ENCODE results near the gene SNX9. TPM values are rescaled to one million over a fixed set of nuclear protein-coding genes. Genes with fewer than 3 reads are reported as not detected.
"Not testable (repeated sequence)": the region's sequence is repeated elsewhere in the genome, so short reads cannot be mapped to it uniquely, and the experiment has no call there.

Gene SNX9
- total RNA-seq, 4 donors from 2014 or later = 29.4 to 44.9 (median 33.3) TPM

DNA sequence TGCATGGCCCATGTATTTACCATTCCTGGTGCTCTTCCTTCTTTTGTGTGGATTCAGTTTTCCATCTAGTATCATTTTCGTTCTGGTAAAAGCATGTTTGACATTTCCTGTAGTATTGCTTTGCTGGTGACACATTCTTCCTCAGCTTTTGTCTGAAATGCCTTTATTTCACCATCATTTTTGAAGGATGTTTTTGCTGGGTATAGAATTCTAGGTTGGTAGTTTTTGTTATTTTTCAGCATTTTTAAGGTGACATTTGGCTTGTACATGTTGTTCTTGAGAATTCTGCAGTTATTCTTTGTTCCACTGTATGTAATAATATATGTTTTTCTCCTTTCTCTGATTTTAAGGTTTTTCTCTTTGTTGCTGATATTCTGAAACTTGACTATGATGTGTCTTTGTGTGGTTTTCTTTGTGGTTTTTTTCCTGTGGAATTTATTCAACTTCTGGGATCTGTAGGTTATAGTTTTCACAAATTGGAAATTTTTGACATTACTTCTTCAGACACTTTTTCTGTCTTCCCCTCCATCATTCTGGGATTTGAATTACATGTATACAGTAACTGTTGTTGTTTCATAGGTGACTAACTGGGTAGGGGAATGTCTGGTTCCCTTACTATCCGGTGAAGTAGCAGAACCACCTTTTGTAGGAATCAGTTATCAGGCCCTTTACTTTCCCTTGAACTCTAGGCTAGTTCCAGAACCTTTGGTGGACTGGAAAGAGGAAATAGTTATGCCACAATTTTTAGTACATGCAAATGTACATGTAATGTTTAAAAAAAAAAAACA, 30.2 kb downstream of the SNX9 start:
- ATAC-seq = no peak
- Histone ChIP-seq H3K36me3 (no peaks in the 10 kb centered on the region), H3K4me3 (no peak overlapping the region), H3K9me3 (no peaks in the 10 kb centered on the region), H3K27ac (no peak overlapping the region), H3K27me3 (no peaks in the 10 kb centered on the region), H3K4me1 (peaks cover 11 to 12% of the 10 kb centered on the region in 2 donors)
- in situ Hi-C loops (cut with MboI; ENCODE audit: low sequenced_read_pairs in 4 of 4) (no loop called here), intact Hi-C loops (cut with DNase I; ENCODE audit: low total_unique reads) (no loop called here)
- TF ChIP-seq, protein P1, sequence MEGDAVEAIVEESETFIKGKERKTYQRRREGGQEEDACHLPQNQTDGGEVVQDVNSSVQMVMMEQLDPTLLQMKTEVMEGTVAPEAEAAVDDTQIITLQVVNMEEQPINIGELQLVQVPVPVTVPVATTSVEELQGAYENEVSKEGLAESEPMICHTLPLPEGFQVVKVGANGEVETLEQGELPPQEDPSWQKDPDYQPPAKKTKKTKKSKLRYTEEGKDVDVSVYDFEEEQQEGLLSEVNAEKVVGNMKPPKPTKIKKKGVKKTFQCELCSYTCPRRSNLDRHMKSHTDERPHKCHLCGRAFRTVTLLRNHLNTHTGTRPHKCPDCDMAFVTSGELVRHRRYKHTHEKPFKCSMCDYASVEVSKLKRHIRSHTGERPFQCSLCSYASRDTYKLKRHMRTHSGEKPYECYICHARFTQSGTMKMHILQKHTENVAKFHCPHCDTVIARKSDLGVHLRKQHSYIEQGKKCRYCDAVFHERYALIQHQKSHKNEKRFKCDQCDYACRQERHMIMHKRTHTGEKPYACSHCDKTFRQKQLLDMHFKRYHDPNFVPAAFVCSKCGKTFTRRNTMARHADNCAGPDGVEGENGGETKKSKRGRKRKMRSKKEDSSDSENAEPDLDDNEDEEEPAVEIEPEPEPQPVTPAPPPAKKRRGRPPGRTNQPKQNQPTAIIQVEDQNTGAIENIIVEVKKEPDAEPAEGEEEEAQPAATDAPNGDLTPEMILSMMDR (IDR thresholded peaks at IDR 0.05 in 4 of 5, conservative IDR thresholded peaks at IDR 0.05 in 1 of 5) = no peak
- TF ChIP-seq POLR2A (IDR thresholded peaks at IDR 0.05) = no peak
- DNase-seq = no peak

DNA sequence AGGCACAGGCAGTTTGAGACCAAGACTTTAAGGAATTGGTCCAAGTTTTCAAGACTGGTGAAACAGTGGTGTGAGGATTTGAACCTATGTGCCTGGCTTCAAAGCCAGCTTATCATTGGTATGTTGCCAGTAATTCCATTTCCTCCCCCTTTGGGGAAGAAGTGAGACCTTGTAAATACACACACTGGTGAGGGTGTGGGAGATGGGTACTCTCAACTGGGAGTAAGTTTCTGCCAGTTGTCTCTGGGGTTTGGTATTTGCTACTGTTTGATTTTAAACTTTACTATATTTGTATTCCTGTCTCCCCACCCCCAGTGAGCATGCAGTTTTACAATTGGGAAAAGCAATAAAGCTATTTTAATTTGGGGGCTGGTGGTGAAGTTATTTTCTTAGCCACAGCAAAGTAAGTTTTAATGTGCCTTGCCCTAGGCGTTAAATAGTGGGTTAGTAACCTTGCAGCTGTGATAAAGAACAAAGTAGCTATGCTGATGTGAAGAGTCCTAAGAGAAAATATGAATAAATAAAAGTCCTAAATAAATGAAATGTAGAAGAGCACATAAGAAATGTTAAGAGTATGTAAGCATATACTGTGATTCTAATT, 31.0 kb downstream of the SNX9 start:
- H3K4me3 ChIP-seq = no peak overlapping the region
- no peak for ATAC-seq
- no peak for TF ChIP-seq POLR2A (IDR thresholded peaks at IDR 0.05)
- TF ChIP-seq, protein P1 (IDR thresholded peaks at IDR 0.05 in 4 of 5, conservative IDR thresholded peaks at IDR 0.05 in 1 of 5) = no peak
- no peaks in the 10 kb centered on the region for H3K9me3 ChIP-seq
- DNase-seq = no peak
- H3K4me1 ChIP-seq = peaks cover 4 to 11% of the 10 kb centered on the region in 2 donors
- no peaks in the 10 kb centered on the region for H3K27me3 ChIP-seq
- in situ Hi-C loops (cut with MboI; ENCODE audit: low sequenced_read_pairs in 4 of 4) = no loop called here
- no peak overlapping the region for H3K27ac ChIP-seq
- intact Hi-C loops (cut with DNase I; ENCODE audit: low total_unique reads) = no loop called here
- H3K36me3 ChIP-seq = no peaks in the 10 kb centered on the region

DNA sequence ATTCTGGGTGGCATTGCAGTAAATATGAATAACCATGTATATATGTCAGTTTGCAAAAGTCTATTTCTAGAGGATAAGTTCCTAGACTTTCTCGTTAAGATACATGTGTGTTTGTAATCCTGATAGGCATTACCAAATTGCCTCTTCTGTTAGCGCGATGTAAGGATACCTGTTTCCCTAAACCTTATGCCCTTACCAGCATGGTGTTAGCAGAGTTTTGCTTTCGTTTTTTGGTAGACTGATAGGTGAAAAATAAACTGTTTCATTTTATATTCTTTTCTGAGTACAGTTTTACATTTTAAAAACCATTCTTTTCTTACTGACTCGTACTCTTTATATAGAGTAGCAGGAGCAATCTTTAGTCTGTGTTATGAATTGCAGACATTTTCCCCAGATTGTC, 32.3 kb downstream of the SNX9 start:
- TF ChIP-seq, protein P1 (IDR thresholded peaks at IDR 0.05 in 4 of 5, conservative IDR thresholded peaks at IDR 0.05 in 1 of 5) = no peak
- no peak for TF ChIP-seq POLR2A (IDR thresholded peaks at IDR 0.05)
- intact Hi-C loops (cut with DNase I; ENCODE audit: low total_unique reads) = no loop called here
- Histone ChIP-seq H3K4me1 (peaks cover 0 to 6% of the 10 kb centered on the region in 2 donors), H3K9me3 (no peaks in the 10 kb centered on the region), H3K27me3 (no peaks in the 10 kb centered on the region), H3K27ac (no peak overlapping the region), H3K36me3 (no peaks in the 10 kb centered on the region), H3K4me3 (no peak overlapping the region)
- no peak for DNase-seq
- no peak for ATAC-seq
- in situ Hi-C loops (cut with MboI; ENCODE audit: low sequenced_read_pairs in 4 of 4) = no loop called here

DNA sequence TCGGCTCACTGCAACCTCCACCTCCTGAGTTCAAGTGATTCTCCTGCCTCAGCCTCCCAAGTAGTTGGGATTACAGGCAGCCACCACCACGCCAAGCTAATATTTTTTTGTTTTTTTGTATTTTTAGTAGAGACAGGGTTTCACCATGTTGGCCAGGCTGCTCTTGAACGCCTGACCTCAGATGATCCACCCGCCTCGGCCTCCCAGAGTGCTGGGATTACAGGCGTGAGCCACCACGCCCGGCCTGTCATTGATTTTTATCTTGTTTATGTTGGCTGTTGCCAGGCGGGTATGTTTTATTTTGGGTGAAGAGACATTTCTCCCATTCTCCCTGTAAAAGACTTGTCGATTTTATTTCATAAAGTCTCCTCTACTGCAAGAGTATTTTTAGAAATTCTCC, 32.8 kb downstream of the SNX9 start:
- DNase-seq; H3K9me3 ChIP-seq; H3K27me3 ChIP-seq; ATAC-seq; H3K36me3 ChIP-seq; H3K27ac ChIP-seq; H3K4me3 ChIP-seq; in situ Hi-C loops (cut with MboI; ENCODE audit: low sequenced_read_pairs in 4 of 4); intact Hi-C loops (cut with DNase I; ENCODE audit: low total_unique reads): not testable (repeated sequence)
- H3K4me1 ChIP-seq = peaks cover under 1 to 11% of the 10 kb centered on the region in 2 donors

DNA sequence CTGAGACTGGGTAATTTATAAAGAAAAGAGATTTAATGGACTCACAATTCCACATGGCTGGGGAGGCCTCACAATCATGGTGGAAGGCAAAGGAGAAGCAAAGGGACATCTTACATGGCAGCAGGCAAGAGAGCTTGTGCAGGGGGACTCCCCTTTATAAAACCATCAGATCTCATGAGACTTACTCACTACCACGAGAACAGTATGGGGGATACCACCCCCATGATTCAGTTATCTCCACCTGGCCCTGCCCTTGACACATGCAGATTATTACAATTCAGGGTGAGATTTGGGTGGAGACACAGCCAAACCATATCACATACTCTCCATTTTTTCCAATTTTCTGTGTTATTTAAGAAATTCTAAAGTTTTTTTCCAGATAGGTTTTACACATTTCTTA, 35.6 kb downstream of the SNX9 start:
- peaks cover 16 to 33% of the 10 kb centered on the region in 2 donors for H3K4me1 ChIP-seq
- ATAC-seq; H3K4me3 ChIP-seq; H3K36me3 ChIP-seq; in situ Hi-C loops (cut with MboI; ENCODE audit: low sequenced_read_pairs in 4 of 4); DNase-seq; H3K27ac ChIP-seq; intact Hi-C loops (cut with DNase I; ENCODE audit: low total_unique reads); H3K9me3 ChIP-seq; H3K27me3 ChIP-seq: not testable (repeated sequence)
